Epithelial cell of esophagus (primary cell): ENCODE measurements around the gene FOXK2.

ENCODE experiments used
- DNase-seq: peaks from one replicate; pipeline ENCODE4 v3.0.0; 2010; ENCODE audit warnings: low read depth
- H3K4me3 ChIP-seq: 2 replicates; pipeline ENCODE4 v1.5.1; 2011; ENCODE audit warnings: mild to moderate bottlenecking, low read length, control low read depth
- CTCF ChIP-seq: IDR thresholded peaks from 2 replicates; pipeline ENCODE4 v1.5.1; 2011; ENCODE audit warnings: low read depth, mild to moderate bottlenecking, low read length, control low read depth, inconsistent platforms; ENCODE audit not compliant: insufficient read depth; ENCODE audit errors: missing control alignments

The FOXK2 gene

GRCh38 chr17:82518826-82519810 lies at the start of gene FOXK2:
Gene FOXK2, plus strand, starts transcription at chr17:82519732. Its CDS starts 157 bp downstream, at chr17:82519889.
- DNase-seq: peak; percentile 95
- peak within 1 kb of the TSS; percentile 56 for H3K4me3 ChIP-seq
- TF ChIP-seq CTCF: no peak

GRCh38 chr17:82470065-82470464 lies 49.5 kb upstream of the FOXK2 start:
- no peak for DNase-seq
- H3K4me3 ChIP-seq: no peak overlapping the region
- TF ChIP-seq CTCF: no peak

GRCh38 chr17:82474223-82475010 lies 45.1 kb upstream of the FOXK2 start:
- no peak overlapping the region for H3K4me3 ChIP-seq
- DNase-seq: no peak
- no peak for TF ChIP-seq CTCF

GRCh38 chr17:82475458-82475857 lies 44.1 kb upstream of the FOXK2 start:
- no peak for DNase-seq
- no peak for TF ChIP-seq CTCF
- H3K4me3 ChIP-seq: no peak overlapping the region

- TF ChIP-seq CTCF: no peak
These were observed 41.6 kb upstream of the FOXK2 start for GRCh38 chr17:82477934-82478333.

GRCh38 chr17:82479602-82480001 lies 39.9 kb upstream of the FOXK2 start:
- TF ChIP-seq CTCF: no peak
- DNase-seq: no peak
- H3K4me3 ChIP-seq: no peak overlapping the region

More at GRCh38 chr17:82477934-82478333, 41.6 kb upstream of the FOXK2 start:
- DNase-seq: no peak
- H3K4me3 ChIP-seq: no peak overlapping the region
